HepG2 (cell line): Measurements from ENCODE around the gene NMUR1. TPM values are rescaled to one million over a fixed set of nuclear protein-coding genes. Genes with fewer than 3 reads are reported as not detected.

ENCODE experiments used
- AHR ChIP-seq: IDR thresholded peaks from 2 replicates; pipeline ENCODE4 v1.6.1; 2018; ENCODE audit warnings: missing genetic modification reagents, missing compliant biosample characterization
- ATF7-NPFF ChIP-seq: sonication (generic); formaldehyde crosslinking; IDR thresholded peaks from 2 replicates; pipeline ENCODE4 v1.8.1; 2023; ENCODE audit warnings: mild to moderate bottlenecking, low read depth, missing genetic modification reagents, moderate library complexity
- CBFB ChIP-seq: sonication (generic); formaldehyde crosslinking; IDR thresholded peaks from 2 replicates; pipeline ENCODE4 v1.4.0; 2020; ENCODE audit warnings: missing genetic modification reagents
- CEBPG ChIP-seq: IDR thresholded peaks from 2 replicates; pipeline ENCODE4 v1.6.1; 2016
- DMAP1 ChIP-seq: IDR thresholded peaks from 2 replicates; pipeline ENCODE4 v1.6.1; 2016
- ELK4 ChIP-seq: sonication (generic); formaldehyde crosslinking; IDR thresholded peaks from 2 replicates; pipeline ENCODE4 v1.9.0; 2021; ENCODE audit warnings: missing genetic modification reagents, borderline replicate concordance
- JARID2 ChIP-seq: sonication (generic); formaldehyde crosslinking; IDR thresholded peaks from 2 replicates; pipeline ENCODE4 v1.8.1; 2023; ENCODE audit warnings: missing genetic modification reagents, inconsistent platforms; ENCODE audit not compliant: insufficient replicate concordance
- KDM2A ChIP-seq: sonication (generic); formaldehyde crosslinking; IDR thresholded peaks from 2 replicates; pipeline ENCODE4 v1.4.0; 2020; ENCODE audit warnings: low read depth, missing genetic modification reagents, borderline replicate concordance
- KDM5B ChIP-seq: sonication (generic); formaldehyde crosslinking; IDR thresholded peaks from 2 replicates; pipeline ENCODE4 v1.4.0; 2020; ENCODE audit warnings: missing genetic modification reagents, mild to moderate bottlenecking, borderline replicate concordance
- KLF16 ChIP-seq, 2 experiments: sonication (generic) in 1 of 2; formaldehyde crosslinking in 1 of 2; IDR thresholded peaks; 2 replicates each; pipeline versions ENCODE4 v1.6.1 to v1.8.0; 2016 to 2023; ENCODE audit warnings: missing genetic modification reagents in 2 of 2, missing compliant biosample characterization in 1 of 2
- MZF1 ChIP-seq: sonication (generic); formaldehyde crosslinking; IDR thresholded peaks from 2 replicates; pipeline ENCODE4 v1.8.1; 2023; ENCODE audit warnings: mild to moderate bottlenecking, missing genetic modification reagents, borderline replicate concordance
- NCOA2 ChIP-seq: sonication (generic); formaldehyde crosslinking; IDR thresholded peaks from 2 replicates; pipeline ENCODE4 v1.8.0; 2022; ENCODE audit warnings: inconsistent platforms
- NCOA5 ChIP-seq: sonication (generic); formaldehyde crosslinking; IDR thresholded peaks from 2 replicates; pipeline ENCODE4 v1.4.0; 2020; ENCODE audit warnings: missing genetic modification reagents
- NFYC ChIP-seq: IDR thresholded peaks from 2 replicates; pipeline ENCODE4 v1.6.1; 2016; ENCODE audit warnings: missing genetic modification reagents, missing compliant biosample characterization
- PHF20 ChIP-seq: sonication (generic); formaldehyde crosslinking; IDR thresholded peaks from 2 replicates; pipeline ENCODE4 v1.5.0; 2020; ENCODE audit warnings: mild to moderate bottlenecking, missing genetic modification reagents
- SALL1 ChIP-seq: sonication (generic); formaldehyde crosslinking; IDR thresholded peaks from 2 replicates; pipeline ENCODE4 v1.8.0; 2022; ENCODE audit warnings: mild to moderate bottlenecking, missing genetic modification reagents
- SPEN ChIP-seq: sonication (generic); formaldehyde crosslinking; IDR thresholded peaks from 2 replicates; pipeline ENCODE4 v1.5.1; 2020; ENCODE audit warnings: low read depth, mild to moderate bottlenecking, missing genetic modification reagents
- TSC22D2 ChIP-seq: sonication (generic); formaldehyde crosslinking; IDR thresholded peaks from 2 replicates; pipeline ENCODE4 v1.5.1; 2020; ENCODE audit warnings: missing genetic modification reagents, mild to moderate bottlenecking, borderline replicate concordance
- YY1 ChIP-seq: IDR thresholded peaks from 2 replicates; pipeline ENCODE4 v1.6.1; 2011; ENCODE audit warnings: low read length, low read depth, moderate library complexity, mild to moderate bottlenecking; ENCODE audit not compliant: insufficient read depth, insufficient replicate concordance
- ZBTB8A ChIP-seq: sonication (generic); formaldehyde crosslinking; IDR thresholded peaks from 2 replicates; pipeline ENCODE4 v1.4.0; 2020; ENCODE audit warnings: mild to moderate bottlenecking, low read depth, missing genetic modification reagents, borderline replicate concordance
- ZFAT ChIP-seq: sonication (generic); formaldehyde crosslinking; conservative IDR thresholded peaks from 2 replicates; pipeline ENCODE4 v1.8.1; 2023; ENCODE audit warnings: missing genetic modification reagents, inconsistent platforms
- ZFP36L2 ChIP-seq: sonication (generic); formaldehyde crosslinking; IDR thresholded peaks from 2 replicates; pipeline ENCODE4 v1.4.0; 2020; ENCODE audit warnings: missing genetic modification reagents
- ZFY ChIP-seq: sonication (generic); formaldehyde crosslinking; IDR thresholded peaks from 2 replicates; pipeline ENCODE4 v1.4.0; 2020; ENCODE audit warnings: missing genetic modification reagents
- ZMYM3 ChIP-seq: sonication (generic); formaldehyde crosslinking; IDR thresholded peaks from 2 replicates; pipeline ENCODE4 v1.5.1; 2020; ENCODE audit warnings: mild to moderate bottlenecking, missing genetic modification reagents
- ZNF331 ChIP-seq: sonication (generic); formaldehyde crosslinking; IDR thresholded peaks from 2 replicates; pipeline ENCODE4 v1.4.0; 2020; ENCODE audit warnings: missing genetic modification reagents
- ZNF605 ChIP-seq: sonication (generic); formaldehyde crosslinking; IDR thresholded peaks from 2 replicates; pipeline ENCODE4 v1.8.0; 2022; ENCODE audit warnings: mild to moderate bottlenecking, missing genetic modification reagents
- ZNF724P ChIP-seq: sonication (generic); formaldehyde crosslinking; IDR thresholded peaks from 2 replicates; pipeline ENCODE4 v1.8.0; 2022; ENCODE audit warnings: missing genetic modification reagents, borderline replicate concordance
- ZNF770 ChIP-seq: sonication (generic); formaldehyde crosslinking; IDR thresholded peaks from 2 replicates; pipeline ENCODE4 v1.5.0; 2020; ENCODE audit warnings: mild to moderate bottlenecking, missing genetic modification reagents
- ZNF878 ChIP-seq: sonication (generic); formaldehyde crosslinking; IDR thresholded peaks from 2 replicates; pipeline ENCODE4 v1.8.1; 2023; ENCODE audit warnings: mild to moderate bottlenecking, missing genetic modification reagents, moderate library complexity
- ZNF891 ChIP-seq: sonication (generic); formaldehyde crosslinking; IDR thresholded peaks from 2 replicates; pipeline ENCODE4 v1.5.0; 2020; ENCODE audit warnings: mild to moderate bottlenecking, missing genetic modification reagents
- polyA plus RNA-seq, 8 experiments: library from polyadenylated mRNA; depleted of rRNA in 3 of 8; stranded (reverse) in 7 of 8; unstranded in 1 of 8; fragments of >200 nt; fragmentation: Illumina TruSeq in 4 of 8; extraction: Trizol in 4 of 8; gene quantifications; 2 replicates each; pipeline versions ENCODE4 v1.2.1 to v1.2.3, GENCODE V29; 2011 to 2016; ENCODE audit warnings: low read depth in 4 of 8, missing spikeins in 1 of 8, mixed read lengths in 1 of 8; ENCODE audit not compliant: insufficient read depth in 1 of 8
- total RNA-seq, 5 experiments: library from RNA; depleted of rRNA; stranded (reverse); fragments of >200 nt; fragmentation: Illumina TruSeq; extraction: Trizol; gene quantifications; 2 replicates each; pipeline ENCODE4 v1.2.3, GENCODE V29; 2016; ENCODE audit warnings: low read depth in 1 of 5

Gene NMUR1
- total and polyA plus RNA-seq, 2 of the 13 experiments (the other 11 are each of a cell fraction or from before 2014, with no cell fraction given) = not detected

GRCh38 chr2:231514225-231514950 is 15.9 kb downstream of the NMUR1 start (continued):
- TF ChIP-seq YY1 (peak; percentile 69), KDM5B (CRISPR knock-in tag) (peak; percentile 70), ZFP36L2 (CRISPR knock-in tag) (no peak), DMAP1 (CRISPR knock-in tag) (peak; percentile 69; the same call in 1 of the 2 replicates), ZNF331 (CRISPR knock-in tag) (no peak), ZNF724P (CRISPR knock-in tag) (0 out of 2 replicates have a peak, but pooled peaks have one; percentile 35), NCOA5 (no peak), NFYC (CRISPR knock-in tag) (peak; percentile 71), ZNF605 (0 out of 2 replicates have a peak, but pooled peaks have one; percentile 36), ELK4 (no peak), ZBTB8A (CRISPR knock-in tag) (no peak), SPEN (0 out of 2 replicates have a peak, but pooled peaks have one; percentile 21), MZF1 (CRISPR knock-in tag) (no peak), ZMYM3 (CRISPR knock-in tag) (no peak), KLF16 (CRISPR knock-in tag; IDR thresholded peaks at IDR 0.05) (no peak), KDM2A (CRISPR knock-in tag) (peak; percentile 29; the same call in 1 of the 2 replicates), AHR (CRISPR knock-in tag) (peak; percentile 27; the same call in 1 of the 2 replicates), CEBPG (CRISPR knock-in tag) (0 out of 2 replicates have a peak, but pooled peaks have one; percentile 3), ZNF770 (CRISPR knock-in tag) (no peak), PHF20 (CRISPR knock-in tag) (peak; percentile 51), TSC22D2 (no peak), CBFB (CRISPR knock-in tag) (0 out of 2 replicates have a peak, but pooled peaks have one; percentile 38), ZFAT (CRISPR knock-in tag) (no peak), SALL1 (peak; percentile 38; the same call in 1 of the 2 replicates), ZNF891 (CRISPR knock-in tag) (no peak), ATF7-NPFF (CRISPR knock-in tag) (peak; percentile 42; the same call in 1 of the 2 replicates), NCOA2 (CRISPR knock-in tag) (0 out of 2 replicates have a peak, but pooled peaks have one; percentile 16), ZNF878 (CRISPR knock-in tag) (no peak), ZFY (CRISPR knock-in tag) (peak; percentile 40; the same call in 1 of the 2 replicates), JARID2 (CRISPR knock-in tag) (no peak)
